ENCODE results near the gene LRRC2. TPM values are rescaled to one million over a fixed set of nuclear protein-coding genes. Genes with fewer than 3 reads are reported as not detected.

LRRC2 gene
- total and polyA plus RNA-seq, 2 donors (not counting 3 experiments of a cell fraction or from before 2014, with no cell fraction given), result 0.14 to 0.73 TPM

GRCh38 chr3:46491089-46492070 is 74.7 kb downstream of the LRRC2 start:
- intact Hi-C loops (cut with micrococcal nuclease) (no loop called here), dilution Hi-C loops (cut with MboI; ENCODE audit: extremely low pct_ligation_motif_present, low sequenced_read_pairs) (no loop called here)
- FAIRE-seq, result no peak
- ChIA-PET CTCF (interaction anchor here (1.1 to 4.9 kb wide), 4 partner anchors 11 to 139 kb away, joined by 3 to 260 read pairs (median 114); no protein-coding TSS in a partner anchor), POLR2A (no interaction called here)
- H4K20me1 ChIP-seq (replicated peaks; ENCODE audit: control insufficient read depth, extremely low read depth, insufficient read depth, low read length), result no peaks in the 10 kb centered on the region
- H3K4me3 ChIP-seq (replicated peaks in 1 of 3; ENCODE audit: insufficient read depth in 1 of 3, low read depth in 1 of 3, low read length in 3 of 3), result no peak overlapping the region
- H3K27ac ChIP-seq (ENCODE audit: insufficient read depth, low read depth, low read length), result no peak overlapping the region
- H3K9me3 ChIP-seq (replicated peaks; ENCODE audit: control insufficient read depth, insufficient read depth, low read length), result no peaks in the 10 kb centered on the region
- H3K27me3 ChIP-seq (ENCODE audit: control insufficient read depth in 2 of 2, insufficient read depth in 2 of 2, low read length in 2 of 2), result peaks cover 2 to 7% of the 10 kb centered on the region in 2 experiments
- no peak for DNase-seq (ENCODE audit: low read depth, low spot score)
- no peaks in the 10 kb centered on the region for H3K9me1 ChIP-seq (replicated peaks; ENCODE audit: control insufficient read depth, extremely low read depth, insufficient read depth, low read length)
- no peaks in the 10 kb centered on the region for H3K36me3 ChIP-seq (ENCODE audit: control insufficient read depth in 2 of 2, extremely low read depth in 1 of 2, insufficient read depth in 2 of 2, low read length in 2 of 2)
- TF ChIP-seq FOS (IDR thresholded peaks at IDR 0.05; ENCODE audit: borderline replicate concordance, insufficient read depth, low read length) (no peak), EZH2 (IDR thresholded peaks at IDR 0.05; ENCODE audit: borderline replicate concordance, low read depth, low read length, severe bottlenecking) (no peak), POLR2A (IDR thresholded peaks at IDR 0.05; ENCODE audit: low read depth, low read length) (no peak)
- TF ChIP-seq, protein P1, sequence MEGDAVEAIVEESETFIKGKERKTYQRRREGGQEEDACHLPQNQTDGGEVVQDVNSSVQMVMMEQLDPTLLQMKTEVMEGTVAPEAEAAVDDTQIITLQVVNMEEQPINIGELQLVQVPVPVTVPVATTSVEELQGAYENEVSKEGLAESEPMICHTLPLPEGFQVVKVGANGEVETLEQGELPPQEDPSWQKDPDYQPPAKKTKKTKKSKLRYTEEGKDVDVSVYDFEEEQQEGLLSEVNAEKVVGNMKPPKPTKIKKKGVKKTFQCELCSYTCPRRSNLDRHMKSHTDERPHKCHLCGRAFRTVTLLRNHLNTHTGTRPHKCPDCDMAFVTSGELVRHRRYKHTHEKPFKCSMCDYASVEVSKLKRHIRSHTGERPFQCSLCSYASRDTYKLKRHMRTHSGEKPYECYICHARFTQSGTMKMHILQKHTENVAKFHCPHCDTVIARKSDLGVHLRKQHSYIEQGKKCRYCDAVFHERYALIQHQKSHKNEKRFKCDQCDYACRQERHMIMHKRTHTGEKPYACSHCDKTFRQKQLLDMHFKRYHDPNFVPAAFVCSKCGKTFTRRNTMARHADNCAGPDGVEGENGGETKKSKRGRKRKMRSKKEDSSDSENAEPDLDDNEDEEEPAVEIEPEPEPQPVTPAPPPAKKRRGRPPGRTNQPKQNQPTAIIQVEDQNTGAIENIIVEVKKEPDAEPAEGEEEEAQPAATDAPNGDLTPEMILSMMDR (IDR thresholded peaks at IDR 0.05; ENCODE audit: extremely low read depth in 1 of 2, insufficient read depth in 1 of 2, low read depth in 1 of 2, low read length in 2 of 2), result no peak
- H3K79me2 ChIP-seq (ENCODE audit: control insufficient read depth, insufficient read depth, low read length), result no peaks in the 10 kb centered on the region
- H2AFZ ChIP-seq (ENCODE audit: low read depth, low read length), result peak overlapping the region; percentile 67
- H3K9ac ChIP-seq (replicated peaks; ENCODE audit: extremely low read depth, insufficient read depth, low read length), result no peak overlapping the region
- peaks cover 5% of the 10 kb centered on the region for H3K4me1 ChIP-seq (ENCODE audit: control insufficient read depth, extremely low read depth, insufficient read depth, low read length)
- H3K4me2 ChIP-seq (ENCODE audit: insufficient read depth, low read length), result no peak overlapping the region
- BruUV-seq (replicated peaks), result no TSS peak
